Spleen (tissue), 7 donors: Measurements from ENCODE around the gene KLF12.

Experiments
- CTCF ChIP-seq, 11 experiments: fragments of 200-600 bp in 7 of 11; fragments of 450-650 bp in 4 of 11; sonication (generic) in 4 of 11; IDR thresholded peaks in 8 of 11; conservative IDR thresholded peaks in 3 of 11; 1 replicate in 7 of 11; 2 replicates in 4 of 11; pipeline versions ENCODE4 v1.4.0 to v1.8.0; 2016 to 2021; ENCODE audit warnings: antibody characterized with exemption in 11 of 11, inconsistent platforms in 4 of 11, mild to moderate bottlenecking in 1 of 11
- POLR2A ChIP-seq, 3 donors: fragments of 450-650 bp; IDR thresholded peaks; one replicate each; pipeline ENCODE4 v1.5.1; 2017; ENCODE audit warnings: antibody characterized with exemption in 3 of 3, mild to moderate bottlenecking in 1 of 3
- donor health status: DM: no; HTN: no; CAD: no; lungs with moderate emphysema.
- donor health status: DM: no; HTN: no; CAD: no.
- donor health status: DM: no; HTN: no; CAD: no.

- TF ChIP-seq POLR2A (IDR thresholded peaks at IDR 0.05) (no peak), CTCF (IDR thresholded peaks at IDR 0.05 in 8 of 11, conservative IDR thresholded peaks at IDR 0.05 in 3 of 11) (no peak)
Observed at GRCh38 chr13:74166261-74167004, 32.2 kb upstream of the KLF12 start.
